HCT116 (cell line): ENCODE results near the gene ZNF787. TPM values are rescaled to one million over a fixed set of nuclear protein-coding genes. Genes with fewer than 3 reads are reported as not detected.

Experiments used
- ATAC-seq: fragments of 200-7000 bp; cut with Tn5 transposase; 2 replicates; pipeline ENCODE4 v1.9.1; 2020; ENCODE audit warnings: mild to moderate bottlenecking, moderate library complexity
- BruUV-seq: library from RNA; stranded (reverse); fragments of 400-500 nt; replicated peaks from 2 replicates; lab custom pipeline; 2021; lab: Mats Ljungman, UMichigan
- CTCF ChIA-PET: fragments of 300-600 bp; sonication (Branson Sonifier 250); formaldehyde crosslinking; loops from one replicate; lab custom pipeline; 2021; ENCODE audit warnings: antibody characterized with exemption; lab: Charles Lee
- POLR2A ChIA-PET: fragments of 300-600, 350-600 bp; sonication (Branson Sonifier 250); formaldehyde crosslinking; loops from one replicate; lab custom pipeline; 2021; ENCODE audit warnings: antibody characterized with exemption; lab: Charles Lee
- RAD21 ChIA-PET, 2 experiments: fragments of 300-600 bp; sonication (Branson Sonifier 250); formaldehyde crosslinking; loops; one replicate each; lab custom pipeline; 2023; ENCODE audit warnings: low total read pairs in 2 of 2; ENCODE audit not compliant: uncharacterized antibody in 2 of 2, unreplicated experiment in 2 of 2, low non-redundant PET in 1 of 2; lab: Charles Lee
- DNase-seq: peaks from one replicate; pipeline ENCODE4 v3.0.0-alpha.2; 2010; ENCODE audit warnings: low read depth, low spot score
- H2AFZ ChIP-seq: fragments of 200-600 bp; shearing (Covaris generic), sonication (generic); 2 replicates; pipeline ENCODE4 v1.6.1; 2017; ENCODE audit warnings: low read depth, mixed run types, mixed read lengths, antibody characterized with exemption, low read length; ENCODE audit not compliant: poor library complexity, severe bottlenecking
- H3K27ac ChIP-seq: 2 replicates; pipeline ENCODE4 v1.5.1; 2012; ENCODE audit warnings: low read depth, low read length
- H3K27me3 ChIP-seq: fragments of 200-600 bp; sonication (generic); 2 replicates; pipeline ENCODE4 v1.6.1; 2016; ENCODE audit warnings: mixed run types, low read length, mixed read lengths; ENCODE audit not compliant: insufficient read depth
- H3K36me3 ChIP-seq, 2 experiments: fragments of 200-500 bp in 1 of 2; fragments of 200-600 bp in 1 of 2; sonication (Bioruptor generic) in 1 of 2; sonication (generic) in 1 of 2; 2 replicates each; pipeline versions ENCODE4 v1.5.1 to v1.6.1; 2014 to 2016; ENCODE audit warnings: low read length in 2 of 2, inconsistent platforms in 1 of 2, mixed read lengths in 1 of 2, mixed run types in 1 of 2; ENCODE audit not compliant: insufficient read depth in 2 of 2, control insufficient read depth in 1 of 2
- H3K4me1 ChIP-seq, 2 experiments: fragments of 200-600 bp in 1 of 2; sonication (generic) in 1 of 2; 2 replicates each; pipeline versions ENCODE4 v1.5.1 to v1.6.1; 2012 to 2017; ENCODE audit warnings: low read length in 2 of 2, inconsistent platforms in 1 of 2, mild to moderate bottlenecking in 1 of 2, mixed read lengths in 1 of 2, mixed run types in 1 of 2, moderate library complexity in 1 of 2; ENCODE audit not compliant: insufficient read depth in 2 of 2, control insufficient read depth in 1 of 2
- H3K4me2 ChIP-seq: fragments of 200-600 bp; sonication (generic); 2 replicates; pipeline ENCODE4 v1.6.1; 2017; ENCODE audit warnings: mixed run types, low read length, mixed read lengths
- H3K4me3 ChIP-seq, 2 experiments: fragments of 200-600 bp in 1 of 2; sonication (generic) in 1 of 2; replicated peaks in 1 of 2; 2 replicates each; pipeline ENCODE4 v1.5.1; 2011 to 2016; ENCODE audit warnings: low read length in 2 of 2, control low read depth in 1 of 2, low read depth in 1 of 2, mild to moderate bottlenecking in 1 of 2, mixed read lengths in 1 of 2, mixed run types in 1 of 2
- H3K79me2 ChIP-seq: fragments of 200-600 bp; sonication (generic); 2 replicates; pipeline ENCODE4 v1.6.1; 2017; ENCODE audit warnings: mild to moderate bottlenecking, mixed run types, low read length, moderate library complexity, mixed read lengths; ENCODE audit not compliant: insufficient read depth
- H3K9ac ChIP-seq: fragments of 200-600 bp; sonication (generic); 2 replicates; pipeline ENCODE4 v1.6.1; 2016; ENCODE audit warnings: low read length, mixed read lengths
- H3K9me2 ChIP-seq: fragments of 200-600 bp; sonication (generic), shearing (Covaris generic); 2 replicates; pipeline ENCODE4 v1.6.1; 2017; ENCODE audit warnings: mixed run types, mild to moderate bottlenecking, moderate library complexity; ENCODE audit not compliant: insufficient read depth
- H3K9me3 ChIP-seq, 2 experiments: fragments of 200-500 bp in 1 of 2; fragments of 200-600 bp in 1 of 2; sonication (Bioruptor generic) in 1 of 2; sonication (generic) in 1 of 2; 2 replicates each; pipeline ENCODE4 v1.6.1; 2014 to 2017; ENCODE audit warnings: low read length in 2 of 2, mixed read lengths in 2 of 2, inconsistent platforms in 1 of 2, low read depth in 1 of 2, mild to moderate bottlenecking in 1 of 2, mixed run types in 1 of 2, moderate library complexity in 1 of 2; ENCODE audit not compliant: control insufficient read depth in 1 of 2, insufficient read depth in 1 of 2
- H4K20me1 ChIP-seq: fragments of 200-600 bp; sonication (generic), shearing (Covaris generic); 2 replicates; pipeline ENCODE4 v1.6.1; 2017; ENCODE audit warnings: mixed run types, mild to moderate bottlenecking, moderate library complexity; ENCODE audit not compliant: insufficient read depth
- EZH2phosphoT487 ChIP-seq: fragments of 200-600 bp; IDR thresholded peaks from 2 replicates; pipeline ENCODE4 v1.6.1; 2018; ENCODE audit warnings: antibody characterized with exemption, borderline replicate concordance
- POLR2A ChIP-seq: IDR thresholded peaks from 2 replicates; pipeline ENCODE4 v1.7.0; 2011; ENCODE audit warnings: borderline replicate concordance; ENCODE audit not compliant: insufficient read depth, insufficient read length; ENCODE audit errors: extremely low read depth
- REST ChIP-seq: IDR thresholded peaks from 2 replicates; pipeline ENCODE4 v1.6.1; 2012; ENCODE audit warnings: low read depth
- SIN3A ChIP-seq: IDR thresholded peaks from 2 replicates; pipeline ENCODE4 v1.6.1; 2012; ENCODE audit warnings: low read depth
- YY1 ChIP-seq: IDR thresholded peaks from 2 replicates; pipeline ENCODE4 v1.6.1; 2011; ENCODE audit warnings: low read length, low read depth, moderate library complexity, mild to moderate bottlenecking; ENCODE audit not compliant: insufficient replicate concordance; ENCODE audit errors: extremely low read depth
- ZBTB33 ChIP-seq: IDR thresholded peaks from 2 replicates; pipeline ENCODE4 v1.6.1; 2011; ENCODE audit warnings: mild to moderate bottlenecking, low read length, moderate library complexity; ENCODE audit not compliant: insufficient replicate concordance; ENCODE audit errors: extremely low read depth
- ZFX ChIP-seq: fragments of 450-650 bp; IDR thresholded peaks from 2 replicates; pipeline ENCODE4 v1.6.1; 2017
- ZNF274 ChIP-seq: fragments of 200-500 bp; sonication (Bioruptor generic); IDR thresholded peaks from 2 replicates; pipeline ENCODE4 v1.6.1; 2014; ENCODE audit warnings: mild to moderate bottlenecking, low read depth, low read length, inconsistent platforms
- intact Hi-C: fragments of 100-400 bp; cut with micrococcal nuclease; formaldehyde crosslinking; loops from 2 replicates; pipeline ENCODE4 v1.10.0; 2022
- total RNA-seq: library from RNA; stranded (reverse); gene quantifications from one replicate; pipeline ENCODE4 v1.2.1, GENCODE V29; 2021; ENCODE audit not compliant: unreplicated experiment

ZNF787 gene
- total RNA-seq, 1 experiment from 2014 or later: 40.3 TPM

- TF ChIP-seq ZNF274: no peak
- TF ChIP-seq ZFX: no peak
- TF ChIP-seq EZH2phosphoT487: no peak
- Histone ChIP-seq H3K4me1 (peaks cover 6 to 14% of the 10 kb centered on the region in 2 experiments), H4K20me1 (no peaks in the 10 kb centered on the region), H3K9ac (no peak overlapping the region), H2AFZ (no peak overlapping the region), H3K27me3 (no peaks in the 10 kb centered on the region), H3K9me2 (no peaks in the 10 kb centered on the region), H3K79me2 (peaks cover 99% of the 10 kb centered on the region), H3K4me3 (no peak overlapping the region), H3K9me3 (no peaks in the 10 kb centered on the region), H3K27ac (no peak overlapping the region), H3K4me2 (no peak overlapping the region), H3K36me3 (0 out of 4 replicates have a peak, but pooled peaks cover 0 to 3% of the 10 kb centered on the region in 2 experiments)
- CTCF ChIA-PET: interaction anchor here (0.7 kb wide), 1 partner anchor 138 kb away, joined by 3 read pairs; no protein-coding TSS in a partner anchor
- POLR2A ChIA-PET: no interaction called here
- no TSS peak for BruUV-seq
- ATAC-seq (no peak), DNase-seq (no peak)
- RAD21 ChIA-PET: no interaction called here
- intact Hi-C loops: no loop called here
These were observed 5.6 kb downstream of the ZNF787 start for GRCh38 chr19:56115490-56115889.

- 0 out of 4 replicates have a peak, but pooled peaks cover 0 to 3% of the 10 kb centered on the region in 2 experiments for H3K36me3 ChIP-seq
- no TSS peak for BruUV-seq
- ChIA-PET RAD21 (no interaction called here), POLR2A (no interaction called here), CTCF (no interaction called here)
- no peak overlapping the region for H3K4me3 ChIP-seq
- no peak for TF ChIP-seq ZFX
- TF ChIP-seq ZBTB33: no peak
- no peak for TF ChIP-seq ZNF274
- TF ChIP-seq POLR2A: no peak
- no peak for TF ChIP-seq SIN3A
- TF ChIP-seq YY1: no peak
- no peak for TF ChIP-seq REST
- no peaks in the 10 kb centered on the region for H3K27me3 ChIP-seq
- H2AFZ ChIP-seq: no peak overlapping the region
- no peak overlapping the region for H3K4me2 ChIP-seq
- H3K27ac ChIP-seq: no peak overlapping the region
- no peak overlapping the region for H3K9ac ChIP-seq
- H3K9me2 ChIP-seq: no peaks in the 10 kb centered on the region
- ATAC-seq: no peak
- peaks cover 6 to 11% of the 10 kb centered on the region in 2 experiments for H3K4me1 ChIP-seq
- H3K9me3 ChIP-seq: no peaks in the 10 kb centered on the region
- intact Hi-C loops: no loop called here
- no peak for DNase-seq
- no peaks in the 10 kb centered on the region for H4K20me1 ChIP-seq
- peaks cover 99% of the 10 kb centered on the region for H3K79me2 ChIP-seq
These were observed 6.4 kb downstream of the ZNF787 start for GRCh38 chr19:56114778-56115110.
